GM12878 (cell line): ENCODE results near the gene KIF2C. TPM values are rescaled to one million over a fixed set of nuclear protein-coding genes. Genes with fewer than 3 reads are reported as not detected.

ENCODE experiments used
- ATAC-seq: fragments of 200-7000 bp; cut with Tn5 transposase; 3 replicates; pipeline ENCODE4 v1.9.1; 2020; ENCODE audit warnings: mild to moderate bottlenecking, moderate library complexity
- BruUV-seq: library from RNA; stranded (reverse); fragments of 400-500 nt; replicated peaks from 2 replicates; lab custom pipeline; 2021; lab: Mats Ljungman, UMichigan
- CTCF ChIA-PET: fragments of 300-600 bp; sonication (Branson Sonifier 250); formaldehyde crosslinking; extraction: SDS; loops from one replicate; lab custom pipeline; 2021; ENCODE audit warnings: inconsistent platforms; lab: Yijun Ruan, JAX
- POLR2A ChIA-PET: fragments of 350-600 bp; formaldehyde crosslinking; extraction: SDS; loops from one replicate; lab custom pipeline; 2021; ENCODE audit warnings: inconsistent platforms; lab: Charles Lee
- RAD21 ChIA-PET: fragments of 300-600 bp; sonication (Branson Sonifier 250); formaldehyde crosslinking; loops from one replicate; lab custom pipeline; 2023; ENCODE audit warnings: antibody characterized with exemption; ENCODE audit not compliant: unreplicated experiment; lab: Charles Lee
- SMC1A ChIA-PET: fragments of 300-600 bp; sonication (Branson Sonifier 250); formaldehyde crosslinking; loops from one replicate; lab custom pipeline; 2023; ENCODE audit not compliant: unreplicated experiment, uncharacterized antibody; lab: Charles Lee
- DNase-seq: peaks from one replicate; pipeline ENCODE4 v3.0.0-alpha.2; 2011; ENCODE audit warnings: low read depth, low spot score
- FAIRE-seq: peaks from 3 replicates; lab custom pipeline; 2011; peaks lifted over from hg19 to GRCh38; lab: Jason Lieb, UNC
- H2AFZ ChIP-seq: 2 replicates; pipeline ENCODE4 v1.6.0; 2011; ENCODE audit warnings: low read depth, low read length, control low read depth; ENCODE audit not compliant: control insufficient read depth
- H3K27ac ChIP-seq: 2 replicates; pipeline ENCODE4 v1.5.1; 2011; ENCODE audit warnings: control low read depth; ENCODE audit not compliant: control insufficient read depth, insufficient read depth
- H3K27me3 ChIP-seq, 2 experiments: replicated peaks in 1 of 2; 2 replicates each; pipeline versions ENCODE4 v1.6.0 to v1.6.1; 2011; ENCODE audit warnings: low read length in 1 of 2; ENCODE audit not compliant: control insufficient read depth in 2 of 2, insufficient read depth in 2 of 2
- H3K36me3 ChIP-seq, 2 experiments: 2 replicates each; pipeline ENCODE4 v1.5.1; 2011; ENCODE audit warnings: low read length in 1 of 2; ENCODE audit not compliant: control insufficient read depth in 2 of 2, insufficient read depth in 2 of 2
- H3K4me1 ChIP-seq: 2 replicates; pipeline ENCODE4 v1.6.1; 2011; ENCODE audit warnings: mild to moderate bottlenecking, low read length, moderate library complexity, mixed read lengths; ENCODE audit not compliant: control insufficient read depth, insufficient read depth
- H3K4me2 ChIP-seq: 2 replicates; pipeline ENCODE4 v1.6.0; 2011; ENCODE audit warnings: control low read depth; ENCODE audit not compliant: control insufficient read depth, insufficient read depth
- H3K4me3 ChIP-seq: fragments of 200-600 bp; sonication (generic); 2 replicates; pipeline ENCODE4 v1.5.1; 2016
- H3K79me2 ChIP-seq: 2 replicates; pipeline ENCODE4 v1.6.0; 2011; ENCODE audit warnings: low read length; ENCODE audit not compliant: control insufficient read depth, insufficient read depth
- H3K9ac ChIP-seq: 2 replicates; pipeline ENCODE4 v1.8.0; 2011; ENCODE audit warnings: low read length, control low read depth, mixed read lengths; ENCODE audit not compliant: control insufficient read depth, insufficient read depth
- H3K9me3 ChIP-seq: replicated peaks from 3 replicates; pipeline ENCODE4 v1.5.1; 2011; ENCODE audit warnings: mild to moderate bottlenecking, low read length; ENCODE audit not compliant: control insufficient read depth, insufficient read depth
- H4K20me1 ChIP-seq: 2 replicates; pipeline ENCODE4 v1.6.0; 2011; ENCODE audit not compliant: control insufficient read depth, insufficient read depth
- CBX3 ChIP-seq: fragments of 200-600 bp; sonication (generic); IDR thresholded peaks from 2 replicates; pipeline ENCODE4 v1.6.1; 2016; ENCODE audit warnings: low read depth, borderline replicate concordance
- CHD1 ChIP-seq: IDR thresholded peaks from 2 replicates; pipeline ENCODE4 v1.6.1; 2012; ENCODE audit warnings: low read depth, low read length, improper control_type of control experiment
- FOXK2 ChIP-seq: fragments of 450-650 bp; IDR thresholded peaks from 2 replicates; pipeline ENCODE4 v1.6.1; 2017; ENCODE audit warnings: mild to moderate bottlenecking, moderate library complexity
- MLLT1 ChIP-seq: fragments of 450-650 bp; IDR thresholded peaks from 2 replicates; pipeline ENCODE4 v1.6.1; 2016; ENCODE audit warnings: mild to moderate bottlenecking
- RCOR1 ChIP-seq: conservative IDR thresholded peaks from 2 replicates; pipeline ENCODE4 v1.6.1; 2012; ENCODE audit warnings: low read depth, low read length, improper control_type of control experiment
- STAT1 ChIP-seq: fragments of 450-650 bp; conservative IDR thresholded peaks from 2 replicates; pipeline ENCODE4 v1.6.1; 2014; ENCODE audit warnings: antibody characterized with exemption, mild to moderate bottlenecking
- YY1 ChIP-seq: IDR thresholded peaks from 2 replicates; pipeline ENCODE4 v1.6.1; 2011; ENCODE audit warnings: low read depth, mild to moderate bottlenecking, low read length
- ZNF274 ChIP-seq: IDR thresholded peaks from one replicate; pipeline ENCODE4 v1.8.0; 2011; ENCODE audit not compliant: insufficient read length, insufficient read depth
- WGBS: methylation state at CpG from one replicate; pipeline ENCODE4 v1.1.6; 2016; ENCODE audit warnings: low lambda C conversion rate; ENCODE audit not compliant: insufficient replicate concordance, insufficient coverage; ENCODE audit errors: missing lambda C conversion rate; 5-methylcytosine and 5-hydroxymethylcytosine counted together
- in situ Hi-C: fragments of 300-500 bp; cut with MboI; formaldehyde crosslinking; loops from 9 replicates; pipeline ENCODE4 v1.14.3; 2018; ENCODE audit warnings: mixed read lengths
- intact Hi-C: fragments of 100-400 bp; cut with micrococcal nuclease; formaldehyde crosslinking; loops from one replicate; pipeline ENCODE4 v1.14.2; 2022; ENCODE audit not compliant: unreplicated experiment
- polyA plus RNA-seq, 11 experiments: library from polyadenylated mRNA; depleted of rRNA in 4 of 11; unstranded in 6 of 11; stranded (reverse) in 5 of 11; fragments of >200 nt; fragmentation: Nextera tagmentation in 4 of 11; fragmentation: Illumina TruSeq in 1 of 11; extraction: Ambion mirVana in 4 of 11; extraction: Trizol in 1 of 11; gene quantifications; 1 replicate in 1 of 11; 2 replicates in 10 of 11; pipeline versions ENCODE4 v1.2.1 to v1.2.3, GENCODE V29; 2011 to 2016; ENCODE audit warnings: inconsistent platforms in 2 of 11, missing spikeins in 2 of 11, low read depth in 1 of 11
- total RNA-seq, 4 experiments: library from RNA; depleted of rRNA in 3 of 4; stranded (reverse); fragments of >200 nt in 3 of 4; fragmentation: Illumina TruSeq in 1 of 4; extraction: Trizol in 1 of 4; gene quantifications; 2 replicates each; pipeline versions ENCODE4 v1.2.1 to v1.2.3, GENCODE V29; 2013 to 2021
- TF ChIP-seq, protein P1 (sequence below): fragments of 150-350 bp; IDR thresholded peaks from 2 replicates; pipeline ENCODE4 v1.6.1; 2014; ENCODE audit warnings: mild to moderate bottlenecking, low read depth, low read length

KIF2C gene
- total and polyA plus RNA-seq, 10 of the 15 experiments (the other 5 are each of a cell fraction or from before 2014, with no cell fraction given) = 42.3 to 104 (median 83.8) TPM

GRCh38 chr1:44787506-44787905, 47.9 kb downstream of the KIF2C start:
- ATAC-seq (no peak), FAIRE-seq (no peak), DNase-seq (no peak)
- Histone ChIP-seq H3K27ac (no peak overlapping the region), H3K4me3 (no peak overlapping the region), H4K20me1 (no peaks in the 10 kb centered on the region), H3K9me3 (no peaks in the 10 kb centered on the region), H3K4me2 (no peak overlapping the region), H3K4me1 (peaks cover 30% of the 10 kb centered on the region), H3K27me3 (no peaks in the 10 kb centered on the region), H3K36me3 (no peaks in the 10 kb centered on the region), H3K9ac (no peak overlapping the region), H2AFZ (no peak overlapping the region), H3K79me2 (no peaks in the 10 kb centered on the region; the same call in 1 of the 2 replicates)
- ChIA-PET POLR2A (interaction anchor here (0.5 to 2.4 kb wide), 5 partner anchors 12 to 713 kb away, joined by 3 to 9 read pairs (median 4); partner anchors contain the start of gene RPS8), CTCF (interaction anchor here (1.1 to 2.4 kb wide), 11 partner anchors 10 to 705 kb away, joined by 3 to 10 read pairs (median 3); partner anchors contain the start of genes HECTD3, PLK3 and UROD), SMC1A (interaction anchor here (2.3 to 2.5 kb wide), 2 partner anchors 12 to 225 kb away, joined by 6 to 12 read pairs; partner anchors contain the start of genes HECTD3, RPS8 and UROD), RAD21 (interaction anchor here (1.3 kb wide), 1 partner anchor 13 kb away, joined by 4 read pairs; the partner anchor contains the start of gene PLK3)
- 77% methylated on average over 10 of the region's 10 CpGs for WGBS
- BruUV-seq = no TSS peak
- in situ Hi-C loops (no loop called here), intact Hi-C loops (no loop called here)
- TF ChIP-seq STAT1 = no peak

DNA sequence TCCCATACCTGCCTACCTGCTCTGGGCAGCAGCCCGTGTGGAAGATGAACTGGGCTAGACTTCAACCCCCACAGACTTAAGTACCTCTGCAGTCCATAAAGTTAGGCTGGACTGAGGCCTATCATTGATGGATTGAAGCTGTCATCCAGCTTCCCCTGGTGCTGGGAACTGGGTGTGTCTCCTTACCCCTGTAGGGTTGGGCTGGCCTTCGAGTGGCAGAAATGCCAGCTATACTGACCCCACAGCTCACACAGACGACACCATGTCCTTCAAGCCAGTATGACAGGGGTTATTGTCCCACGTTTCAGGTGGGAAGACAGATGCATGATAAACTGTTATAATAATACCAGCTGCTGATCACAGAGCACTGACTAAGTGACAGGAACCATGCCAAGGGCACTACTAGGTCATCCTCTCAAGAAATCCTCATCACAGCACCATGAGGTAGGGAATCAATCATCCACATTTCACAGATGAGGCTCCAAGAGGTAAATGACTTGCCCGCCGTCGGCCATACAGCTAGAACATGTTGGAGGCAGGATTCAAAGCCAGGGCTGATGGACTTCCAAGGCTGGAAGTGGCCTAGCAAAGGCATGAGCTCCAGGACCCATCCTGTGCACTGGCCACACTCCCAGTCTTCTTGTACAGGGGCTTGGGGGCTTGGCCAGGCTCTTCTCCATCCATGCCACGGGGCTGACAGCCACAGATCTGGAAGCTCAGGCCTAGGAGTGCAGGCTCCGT, 48.7 kb downstream of the KIF2C start, which contains the start of gene BEST4:
BEST4 (minus strand) TSS at position 51 of the 741 bp plus-strand sequence. CDS start 465 bp downstream, outside the sequence.
- no peak for DNase-seq
- no peak within 1 kb of the TSS for H3K9ac ChIP-seq
- BruUV-seq = no TSS peak
- no peak for TF ChIP-seq MLLT1
- TF ChIP-seq ZNF274 = no peak
- no peak for TF ChIP-seq CBX3
- no peak for TF ChIP-seq FOXK2
- TF ChIP-seq CHD1 = no peak
- no peak for TF ChIP-seq YY1
- TF ChIP-seq, protein P1, sequence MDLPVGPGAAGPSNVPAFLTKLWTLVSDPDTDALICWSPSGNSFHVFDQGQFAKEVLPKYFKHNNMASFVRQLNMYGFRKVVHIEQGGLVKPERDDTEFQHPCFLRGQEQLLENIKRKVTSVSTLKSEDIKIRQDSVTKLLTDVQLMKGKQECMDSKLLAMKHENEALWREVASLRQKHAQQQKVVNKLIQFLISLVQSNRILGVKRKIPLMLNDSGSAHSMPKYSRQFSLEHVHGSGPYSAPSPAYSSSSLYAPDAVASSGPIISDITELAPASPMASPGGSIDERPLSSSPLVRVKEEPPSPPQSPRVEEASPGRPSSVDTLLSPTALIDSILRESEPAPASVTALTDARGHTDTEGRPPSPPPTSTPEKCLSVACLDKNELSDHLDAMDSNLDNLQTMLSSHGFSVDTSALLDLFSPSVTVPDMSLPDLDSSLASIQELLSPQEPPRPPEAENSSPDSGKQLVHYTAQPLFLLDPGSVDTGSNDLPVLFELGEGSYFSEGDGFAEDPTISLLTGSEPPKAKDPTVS = no peak
- no peak for TF ChIP-seq RCOR1

More for the DNA sequence above, 48.7 kb downstream of the KIF2C start, which contains the start of gene BEST4:
- peaks cover 30% of the 10 kb centered on the region for H3K4me1 ChIP-seq
- CTCF ChIA-PET = interaction anchor here (0.7 to 2.6 kb wide), 9 partner anchors 9 to 223 kb away, joined by 3 to 15 read pairs (median 4); partner anchors contain the start of genes HECTD3, PLK3, RNU5D-1 and UROD
- in situ Hi-C loops (no loop called here), intact Hi-C loops (no loop called here)
- WGBS = 74% methylated on average over 9 of the region's 9 CpGs
- H2AFZ ChIP-seq = no peak within 1 kb of the TSS
- no peak within 1 kb of the TSS for H3K4me2 ChIP-seq
- no peak within 1 kb of the TSS for H3K4me3 ChIP-seq
- no peak for FAIRE-seq
- no peaks in the 10 kb centered on the region for H3K9me3 ChIP-seq
- H3K27ac ChIP-seq = no peak within 1 kb of the TSS
- RAD21 ChIA-PET = interaction anchor here (0.6 to 1.4 kb wide), 2 partner anchors 56 to 57 kb away, joined by 3 to 4 read pairs; partner anchors contain the start of gene RNU5D-1
- no peak for ATAC-seq
- H3K79me2 ChIP-seq = no peaks in the 10 kb centered on the region; the same call in 1 of the 2 replicates
- H4K20me1 ChIP-seq = no peaks in the 10 kb centered on the region
- no peaks in the 10 kb centered on the region for H3K27me3 ChIP-seq
- SMC1A ChIA-PET = interaction anchor here (0.8 to 2.3 kb wide), 3 partner anchors 9 to 224 kb away, joined by 3 to 12 read pairs (median 4); partner anchors contain the start of genes HECTD3 and UROD
- no peaks in the 10 kb centered on the region for H3K36me3 ChIP-seq
- POLR2A ChIA-PET = interaction anchor here (0.5 to 2.4 kb wide), 4 partner anchors 13 to 222 kb away, joined by 3 to 9 read pairs (median 4); partner anchors contain the start of gene RPS8
